BJ (cell line): ENCODE data around the gene C4orf50. TPM values are rescaled to one million over a fixed set of nuclear protein-coding genes. Genes with fewer than 3 reads are reported as not detected.

Experiments
- CTCF ChIA-PET: fragments of 350-600 bp; formaldehyde crosslinking; extraction: SDS; loops from one replicate; lab custom pipeline; 2021; ENCODE audit warnings: antibody characterized with exemption, inconsistent platforms; lab: Yijun Ruan, JAX
- POLR2A ChIA-PET: fragments of 300-600 bp; sonication (Branson Sonifier 250); formaldehyde crosslinking; extraction: SDS; loops from one replicate; lab custom pipeline; 2021; ENCODE audit warnings: antibody characterized with exemption; lab: Charles Lee
- DNase-seq: peaks from one replicate; pipeline ENCODE4 v3.0.0-alpha.2; 2011; ENCODE audit warnings: low read depth
- H3K27me3 ChIP-seq: 2 replicates; pipeline ENCODE4 v1.6.0; 2011; ENCODE audit warnings: low read length; ENCODE audit not compliant: control insufficient read depth, insufficient read depth
- H3K36me3 ChIP-seq: 2 replicates; pipeline ENCODE4 v1.5.1; 2011; ENCODE audit warnings: low read length; ENCODE audit not compliant: control insufficient read depth, insufficient read depth
- H3K4me3 ChIP-seq: 2 replicates; pipeline ENCODE4 v1.5.1; 2011; ENCODE audit warnings: low read depth, mild to moderate bottlenecking, control low read depth, low read length
- polyA plus RNA-seq: library from polyadenylated mRNA; depleted of rRNA; stranded (reverse); fragments of >200 nt; gene quantifications from 2 replicates; pipeline ENCODE4 v1.2.3, GENCODE V29; 2011
- TF ChIP-seq, protein P1 (sequence below): IDR thresholded peaks from 2 replicates; pipeline ENCODE4 v1.5.1; 2011; ENCODE audit warnings: low read depth, mild to moderate bottlenecking, control low read depth, inconsistent platforms, low read length, moderate library complexity; ENCODE audit not compliant: insufficient read depth

C4orf50 gene
- polyA plus RNA-seq, 1 experiment = not detected

- TF ChIP-seq, protein P1, sequence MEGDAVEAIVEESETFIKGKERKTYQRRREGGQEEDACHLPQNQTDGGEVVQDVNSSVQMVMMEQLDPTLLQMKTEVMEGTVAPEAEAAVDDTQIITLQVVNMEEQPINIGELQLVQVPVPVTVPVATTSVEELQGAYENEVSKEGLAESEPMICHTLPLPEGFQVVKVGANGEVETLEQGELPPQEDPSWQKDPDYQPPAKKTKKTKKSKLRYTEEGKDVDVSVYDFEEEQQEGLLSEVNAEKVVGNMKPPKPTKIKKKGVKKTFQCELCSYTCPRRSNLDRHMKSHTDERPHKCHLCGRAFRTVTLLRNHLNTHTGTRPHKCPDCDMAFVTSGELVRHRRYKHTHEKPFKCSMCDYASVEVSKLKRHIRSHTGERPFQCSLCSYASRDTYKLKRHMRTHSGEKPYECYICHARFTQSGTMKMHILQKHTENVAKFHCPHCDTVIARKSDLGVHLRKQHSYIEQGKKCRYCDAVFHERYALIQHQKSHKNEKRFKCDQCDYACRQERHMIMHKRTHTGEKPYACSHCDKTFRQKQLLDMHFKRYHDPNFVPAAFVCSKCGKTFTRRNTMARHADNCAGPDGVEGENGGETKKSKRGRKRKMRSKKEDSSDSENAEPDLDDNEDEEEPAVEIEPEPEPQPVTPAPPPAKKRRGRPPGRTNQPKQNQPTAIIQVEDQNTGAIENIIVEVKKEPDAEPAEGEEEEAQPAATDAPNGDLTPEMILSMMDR = no peak
- ChIA-PET CTCF (no interaction called here), POLR2A (no interaction called here)
- Histone ChIP-seq H3K4me3 (no peak overlapping the region), H3K36me3 (no peaks in the 10 kb centered on the region), H3K27me3 (no peaks in the 10 kb centered on the region)
- no peak for DNase-seq
Observed at GRCh38 chr4:5959211-5959982, 58.8 kb downstream of the C4orf50 start.

GRCh38 chr4:5958199-5958735, 60.0 kb downstream of the C4orf50 start:
- Histone ChIP-seq H3K27me3 (no peaks in the 10 kb centered on the region), H3K36me3 (no peaks in the 10 kb centered on the region), H3K4me3 (no peak overlapping the region)
- TF ChIP-seq, protein P1 = no peak
- ChIA-PET CTCF (no interaction called here), POLR2A (no interaction called here)
- no peak for DNase-seq

- CTCF ChIA-PET = no interaction called here
- no peak for DNase-seq
- H3K27me3 ChIP-seq = no peaks in the 10 kb centered on the region
- TF ChIP-seq, protein P1 = no peak
- no peak overlapping the region for H3K4me3 ChIP-seq
- H3K36me3 ChIP-seq = no peaks in the 10 kb centered on the region
- POLR2A ChIA-PET = no interaction called here
Observed at GRCh38 chr4:5957076-5957475, 61.2 kb downstream of the C4orf50 start.

GRCh38 chr4:5956285-5957021, 61.8 kb downstream of the C4orf50 start:
- ChIA-PET POLR2A (no interaction called here), CTCF (no interaction called here)
- H3K36me3 ChIP-seq = no peaks in the 10 kb centered on the region
- H3K27me3 ChIP-seq = no peaks in the 10 kb centered on the region
- TF ChIP-seq, protein P1 = no peak
- no peak for DNase-seq
- H3K4me3 ChIP-seq = no peak overlapping the region

GRCh38 chr4:5955856-5956255, 62.4 kb downstream of the C4orf50 start:
- ChIA-PET POLR2A (no interaction called here), CTCF (no interaction called here)
- H3K27me3 ChIP-seq = no peaks in the 10 kb centered on the region
- no peaks in the 10 kb centered on the region for H3K36me3 ChIP-seq
- TF ChIP-seq, protein P1 = no peak
- H3K4me3 ChIP-seq = no peak overlapping the region
- DNase-seq = no peak
